Measurements from ENCODE around the gene MYOF. TPM values are rescaled to one million over a fixed set of nuclear protein-coding genes. Genes with fewer than 3 reads are reported as not detected.
A peak's percentile ranks its signal among the peaks of the same experiment; 100 is the strongest.

MYOF gene
- total RNA-seq, 1 donor from 2014 or later: 32.5 TPM

- intact Hi-C loops (cut with micrococcal nuclease): loop anchor here (10.0 kb wide), 1 partner anchor 907 kb away; the partner anchor contains the start of gene KIF11
- Mint-ChIP-seq H3K36me3 (ENCODE audit: low read depth) (peaks cover 70% of the 10 kb centered on the region), H3K27ac (peak overlapping the region; percentile 77)
These were observed 19.5 kb upstream of the MYOF start for GRCh38 chr10:93501650-93502049.

DNA sequence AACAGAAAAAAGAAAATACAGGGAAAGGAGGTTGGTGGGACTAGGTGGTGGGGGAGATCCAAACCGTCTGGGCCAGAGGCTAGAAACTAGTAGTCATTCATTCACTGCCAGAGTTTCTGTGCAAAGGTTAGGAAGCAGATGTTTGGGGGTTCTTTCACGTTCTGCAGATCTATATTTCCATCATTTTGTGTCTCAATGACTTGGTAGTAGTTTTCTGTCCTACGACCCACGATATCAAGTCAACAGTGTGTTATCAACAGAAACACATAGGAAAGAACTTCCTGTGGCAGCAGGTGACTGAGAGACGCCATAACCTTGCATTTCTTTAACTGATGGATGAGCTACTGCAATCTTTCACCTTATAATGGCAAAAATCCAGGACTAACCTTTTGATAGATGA is 16.0 kb upstream of the MYOF start:
- no peak for DNase-seq (ENCODE audit: low spot score)
- Mint-ChIP-seq H3K4me3 (ENCODE audit: low read depth) (peak overlapping the region; percentile 97), H3K27ac (peak overlapping the region; percentile 96), H3K27me3 (ENCODE audit: low read depth) (no peaks in the 10 kb centered on the region), H3K36me3 (ENCODE audit: low read depth) (peaks cover 44% of the 10 kb centered on the region), H3K4me1 (ENCODE audit: low read depth) (peaks cover 71% of the 10 kb centered on the region), H3K9me3 (no peaks in the 10 kb centered on the region)
- intact Hi-C loops (cut with micrococcal nuclease): no loop called here

More at GRCh38 chr10:93501650-93502049, 19.5 kb upstream of the MYOF start:
- no peak for DNase-seq (ENCODE audit: low spot score)
- H3K27me3 Mint-ChIP-seq (ENCODE audit: low read depth): no peaks in the 10 kb centered on the region
- peaks cover 76% of the 10 kb centered on the region for H3K4me1 Mint-ChIP-seq (ENCODE audit: low read depth)
- H3K4me3 Mint-ChIP-seq (ENCODE audit: low read depth): peak overlapping the region; percentile 53
- no peaks in the 10 kb centered on the region for H3K9me3 Mint-ChIP-seq

- Mint-ChIP-seq H3K4me1 (ENCODE audit: low read depth) (peaks cover 54% of the 10 kb centered on the region), H3K27me3 (ENCODE audit: low read depth) (no peaks in the 10 kb centered on the region)
These were observed 14.3 kb upstream of the MYOF start, which contains the start of gene CEP55 for GRCh38 chr10:93496322-93497041. Gene CEP55 (plus strand): TSS chr10:93496612. CDS start chr10:93500052, 3,440 bp downstream.

GRCh38 chr10:93495654-93496321 is 13.7 kb upstream of the MYOF start:
- H3K27me3 Mint-ChIP-seq (ENCODE audit: low read depth): no peaks in the 10 kb centered on the region
- H3K4me1 Mint-ChIP-seq (ENCODE audit: low read depth): peaks cover 51% of the 10 kb centered on the region
- intact Hi-C loops (cut with micrococcal nuclease): loop anchor here (1.0 to 2.0 kb wide), 5 partner anchors 9 to 207 kb away; partner anchors contain the start of genes FRA10AC1 and MYOF
- peaks cover 30% of the 10 kb centered on the region for H3K36me3 Mint-ChIP-seq (ENCODE audit: low read depth)
- DNase-seq (ENCODE audit: low spot score): peak; percentile 20
- H3K9me3 Mint-ChIP-seq: no peaks in the 10 kb centered on the region
- peak overlapping the region; percentile 97 for H3K4me3 Mint-ChIP-seq (ENCODE audit: low read depth)
- peak overlapping the region; percentile 96 for H3K27ac Mint-ChIP-seq

More at GRCh38 chr10:93496322-93497041, 14.3 kb upstream of the MYOF start, which contains the start of gene CEP55:
- peak within 1 kb of the TSS; percentile 97 for H3K4me3 Mint-ChIP-seq (ENCODE audit: low read depth)
- no peaks in the 10 kb centered on the region for H3K9me3 Mint-ChIP-seq
- peak within 1 kb of the TSS; percentile 96 for H3K27ac Mint-ChIP-seq
- DNase-seq (ENCODE audit: low spot score): peak; percentile 95
- H3K36me3 Mint-ChIP-seq (ENCODE audit: low read depth): peaks cover 33% of the 10 kb centered on the region
- intact Hi-C loops (cut with micrococcal nuclease): loop anchor here (1.0 to 2.0 kb wide), 5 partner anchors 8 to 206 kb away; partner anchors contain the start of genes FRA10AC1 and MYOF

- intact Hi-C loops (cut with micrococcal nuclease): no loop called here
These were observed 12.4 kb upstream of the MYOF start for GRCh38 chr10:93494494-93494893.

GRCh38 chr10:93493162-93493561 is 11.0 kb upstream of the MYOF start:
- Mint-ChIP-seq H3K4me3 (ENCODE audit: low read depth) (no peak overlapping the region), H3K36me3 (ENCODE audit: low read depth) (peaks cover 5% of the 10 kb centered on the region), H3K27ac (no peak overlapping the region), H3K27me3 (ENCODE audit: low read depth) (no peaks in the 10 kb centered on the region), H3K9me3 (no peaks in the 10 kb centered on the region), H3K4me1 (ENCODE audit: low read depth) (peaks cover 26% of the 10 kb centered on the region)
- intact Hi-C loops (cut with micrococcal nuclease): no loop called here
- DNase-seq (ENCODE audit: low spot score): no peak

More at GRCh38 chr10:93494494-93494893, 12.4 kb upstream of the MYOF start:
- no peak for DNase-seq (ENCODE audit: low spot score)
- no peaks in the 10 kb centered on the region for H3K27me3 Mint-ChIP-seq (ENCODE audit: low read depth)
- peaks cover 17% of the 10 kb centered on the region for H3K36me3 Mint-ChIP-seq (ENCODE audit: low read depth)
- no peak overlapping the region for H3K4me3 Mint-ChIP-seq (ENCODE audit: low read depth)
- no peak overlapping the region for H3K27ac Mint-ChIP-seq
- H3K4me1 Mint-ChIP-seq (ENCODE audit: low read depth): peaks cover 39% of the 10 kb centered on the region
- no peaks in the 10 kb centered on the region for H3K9me3 Mint-ChIP-seq

DNA sequence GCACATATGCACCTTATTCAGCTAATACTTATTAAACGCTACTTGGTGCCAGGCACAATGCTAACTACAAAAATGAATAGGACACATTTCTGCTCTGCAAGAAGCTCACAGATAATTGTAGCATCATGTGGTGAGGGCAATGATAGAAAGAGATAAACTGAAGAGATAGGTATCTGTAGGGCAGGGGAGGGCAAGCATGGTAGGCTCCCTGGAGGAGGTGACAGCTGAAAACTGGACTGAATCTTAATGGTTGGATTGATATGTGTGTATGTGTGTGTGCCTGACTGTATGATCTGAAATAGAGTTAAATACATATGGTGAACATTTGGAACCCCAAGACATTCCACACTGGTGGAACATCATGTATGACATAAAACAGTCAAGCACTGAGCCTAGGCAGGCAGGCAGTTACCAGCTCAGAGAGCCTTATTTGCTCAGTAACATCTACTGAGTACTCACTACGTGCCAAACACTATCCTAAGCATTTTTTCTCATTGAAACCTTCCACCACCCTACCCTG is 9.5 kb upstream of the MYOF start:
- Mint-ChIP-seq H3K27me3 (ENCODE audit: low read depth) (no peaks in the 10 kb centered on the region), H3K27ac (no peak overlapping the region), H3K4me3 (ENCODE audit: low read depth) (no peak overlapping the region), H3K36me3 (ENCODE audit: low read depth) (no peaks in the 10 kb centered on the region), H3K9me3 (no peaks in the 10 kb centered on the region), H3K4me1 (ENCODE audit: low read depth) (peaks cover 15% of the 10 kb centered on the region)
- no peak for DNase-seq (ENCODE audit: low spot score)
- intact Hi-C loops (cut with micrococcal nuclease): no loop called here

- H3K27me3 Mint-ChIP-seq (ENCODE audit: low read depth): no peaks in the 10 kb centered on the region
- H3K4me1 Mint-ChIP-seq (ENCODE audit: low read depth): peaks cover 1% of the 10 kb centered on the region
- H3K9me3 Mint-ChIP-seq: no peaks in the 10 kb centered on the region
- no peaks in the 10 kb centered on the region for H3K36me3 Mint-ChIP-seq (ENCODE audit: low read depth)
- no peak overlapping the region for H3K27ac Mint-ChIP-seq
- intact Hi-C loops (cut with micrococcal nuclease): no loop called here
- no peak overlapping the region for H3K4me3 Mint-ChIP-seq (ENCODE audit: low read depth)
- no peak for DNase-seq (ENCODE audit: low spot score)
These were observed 6.9 kb upstream of the MYOF start for GRCh38 chr10:93488956-93489528.

- peaks cover 17% of the 10 kb centered on the region for H3K4me1 Mint-ChIP-seq (ENCODE audit: low read depth)
- H3K36me3 Mint-ChIP-seq (ENCODE audit: low read depth): no peaks in the 10 kb centered on the region
- DNase-seq (ENCODE audit: low spot score): no peak
- no peaks in the 10 kb centered on the region for H3K27me3 Mint-ChIP-seq (ENCODE audit: low read depth)
- intact Hi-C loops (cut with micrococcal nuclease): no loop called here
- H3K4me3 Mint-ChIP-seq (ENCODE audit: low read depth): no peak overlapping the region
- H3K27ac Mint-ChIP-seq: no peak overlapping the region
- H3K9me3 Mint-ChIP-seq: no peaks in the 10 kb centered on the region
These were observed 3.6 kb upstream of the MYOF start for GRCh38 chr10:93485690-93486089.

- peak overlapping the region; percentile 93 for H3K27ac Mint-ChIP-seq
- peak overlapping the region; percentile 91 for H3K4me3 Mint-ChIP-seq (ENCODE audit: low read depth)
- DNase-seq (ENCODE audit: low spot score): no peak
- intact Hi-C loops (cut with micrococcal nuclease): loop anchor here (1.0 to 5.0 kb wide), 5 partner anchors 15 to 124 kb away; partner anchors contain the start of gene CEP55
- peaks cover 5% of the 10 kb centered on the region for H3K36me3 Mint-ChIP-seq (ENCODE audit: low read depth)
- no peaks in the 10 kb centered on the region for H3K9me3 Mint-ChIP-seq
- peaks cover 27% of the 10 kb centered on the region for H3K4me1 Mint-ChIP-seq (ENCODE audit: low read depth)
- no peaks in the 10 kb centered on the region for H3K27me3 Mint-ChIP-seq (ENCODE audit: low read depth)
These were observed 443 bp downstream of the MYOF start for GRCh38 chr10:93481637-93482144.

DNA sequence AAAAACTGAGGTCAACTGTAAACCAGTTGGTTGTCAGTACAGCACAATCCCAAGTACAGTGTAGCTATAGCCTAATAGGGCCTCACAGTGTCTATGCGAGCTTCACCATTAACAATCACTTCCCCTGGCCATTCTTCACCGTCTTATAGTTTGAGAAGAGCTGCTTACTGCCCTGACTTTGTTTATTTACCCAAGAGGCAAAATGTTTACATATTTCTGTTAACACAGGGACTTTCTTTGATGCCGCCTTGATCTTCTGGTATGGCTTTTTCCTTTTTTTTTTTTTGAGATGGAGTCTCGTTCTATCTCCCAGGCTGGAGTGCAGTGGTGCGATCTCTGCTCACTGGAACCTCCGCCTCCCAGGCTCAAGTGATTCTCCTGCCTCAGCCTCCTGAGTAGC is 3.3 kb downstream of the MYOF start:
- Mint-ChIP-seq H3K36me3 (ENCODE audit: low read depth) (peaks cover 6% of the 10 kb centered on the region), H3K9me3 (no peaks in the 10 kb centered on the region), H3K27ac (no peak overlapping the region), H3K4me1 (ENCODE audit: low read depth) (peaks cover 28% of the 10 kb centered on the region), H3K4me3 (ENCODE audit: low read depth) (no peak overlapping the region), H3K27me3 (ENCODE audit: low read depth) (no peaks in the 10 kb centered on the region)
- no peak for DNase-seq (ENCODE audit: low spot score)
- intact Hi-C loops (cut with micrococcal nuclease): no loop called here

GRCh38 chr10:93476756-93477155 is 5.4 kb downstream of the MYOF start:
- Mint-ChIP-seq H3K9me3 (no peaks in the 10 kb centered on the region), H3K27ac (no peak overlapping the region), H3K27me3 (ENCODE audit: low read depth) (no peaks in the 10 kb centered on the region), H3K4me1 (ENCODE audit: low read depth) (peaks cover 21% of the 10 kb centered on the region), H3K4me3 (ENCODE audit: low read depth) (no peak overlapping the region), H3K36me3 (ENCODE audit: low read depth) (peaks cover 12% of the 10 kb centered on the region)
- DNase-seq (ENCODE audit: low spot score): no peak
- intact Hi-C loops (cut with micrococcal nuclease): no loop called here

All from activated T-helper 2 cell treated with anti-CD3 and anti-CD28 coated beads, Interferon-gamma antibody, Interleukin-2, Interleukin-4, amounts not matched to agents 10 μg/mL and 5 μg/mL and 100 μg/mL, durations not matched to agents 14 hours and 24 hours and 36 hours (primary cell).